Stimulated activated CD8-positive, alpha-beta memory T cell treated with anti-CD3 and anti-CD28 coated beads, Interleukin-12 subunit alpha, Interleukin-12 subunit beta, amount 100 ng/mL, for 4 hours (primary cell): ENCODE data around the gene OXCT2.

Source experiments
- DNase-seq: peaks from one replicate; pipeline ENCODE4 v3.0.0-alpha.2; 2020; ENCODE audit warnings: low read depth

Gene OXCT2

DNA sequence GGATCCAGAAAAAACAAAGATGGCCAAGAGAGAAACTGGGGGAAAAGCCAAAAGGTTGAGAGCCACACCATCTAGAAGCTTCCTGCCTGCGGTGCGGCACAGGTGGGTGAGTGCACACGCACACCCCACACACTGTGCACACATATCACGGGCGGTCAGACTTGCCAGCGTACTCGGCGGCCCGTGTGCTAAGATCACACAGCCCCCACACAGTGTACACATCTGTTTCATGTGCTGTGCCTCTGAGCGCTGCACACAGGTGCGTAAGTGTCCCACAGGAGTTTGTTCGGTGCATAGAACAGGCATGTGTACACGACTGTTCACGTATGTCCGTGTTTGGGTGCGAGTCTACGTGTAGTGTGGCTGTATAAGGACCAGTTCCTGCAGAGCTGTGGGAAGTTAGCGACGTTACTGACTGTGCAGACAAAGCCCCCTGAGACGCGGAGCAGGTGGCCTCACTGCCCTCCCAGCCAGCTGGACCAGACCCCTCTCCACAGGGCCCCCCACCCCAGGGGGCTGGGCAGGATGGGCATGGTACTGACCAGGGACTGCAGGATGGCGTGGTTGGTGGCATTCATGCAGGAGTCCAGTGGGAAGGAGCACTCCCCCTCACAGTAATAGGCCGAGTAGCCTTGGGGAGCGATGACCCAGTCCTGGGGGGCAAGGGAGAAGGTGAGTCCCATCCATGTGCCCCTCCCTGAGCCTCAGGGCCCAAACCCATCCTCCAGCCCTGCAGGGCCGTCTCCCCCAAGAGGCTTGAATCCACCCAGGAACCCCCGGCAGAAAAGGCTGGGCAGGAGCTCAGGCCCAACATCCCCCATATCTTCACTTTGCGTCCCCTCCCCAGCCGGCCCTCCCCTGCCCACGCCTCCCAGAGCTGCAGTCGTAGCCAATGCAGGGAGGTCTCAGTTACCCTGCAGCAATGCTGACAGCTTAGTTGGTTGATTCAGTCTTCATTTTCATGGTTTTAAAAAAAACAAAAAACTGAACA, 8.3 kb downstream of the OXCT2 start:
- no peak for DNase-seq

DNA sequence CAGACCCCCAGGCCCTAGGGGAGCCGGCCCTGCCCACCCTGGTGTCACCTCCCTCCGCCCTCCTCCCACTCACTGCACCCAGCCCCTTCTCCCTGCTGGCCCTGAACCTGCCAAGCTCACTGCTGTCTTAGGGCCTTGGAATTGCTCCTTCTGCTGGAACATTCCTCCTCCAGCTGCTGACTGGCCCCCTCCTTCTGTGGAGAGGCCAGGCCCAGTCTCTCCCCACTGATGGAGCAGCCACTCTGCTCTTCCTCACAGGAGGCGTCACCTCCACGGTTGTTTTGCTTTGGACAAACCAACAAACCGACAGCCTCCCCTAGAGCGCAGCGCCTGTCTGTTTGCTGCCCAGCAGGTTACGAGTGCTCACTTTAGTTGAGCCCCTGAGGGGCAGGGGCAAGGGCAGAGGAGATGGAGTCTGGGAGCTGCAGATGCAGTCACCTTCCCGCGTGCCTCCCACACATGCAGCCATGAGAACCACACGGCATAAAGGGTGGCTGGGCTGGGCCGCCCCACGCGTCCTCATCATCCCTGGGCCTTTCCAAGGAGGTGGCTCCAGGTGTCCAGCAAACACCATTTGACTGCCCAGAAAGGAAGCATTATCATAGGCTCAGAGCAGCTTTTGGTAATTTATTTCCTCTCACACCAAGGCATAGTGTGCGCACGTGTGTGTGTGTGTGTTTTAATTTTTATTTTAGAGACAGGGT, 9.4 kb downstream of the OXCT2 start:
- no peak for DNase-seq

DNA sequence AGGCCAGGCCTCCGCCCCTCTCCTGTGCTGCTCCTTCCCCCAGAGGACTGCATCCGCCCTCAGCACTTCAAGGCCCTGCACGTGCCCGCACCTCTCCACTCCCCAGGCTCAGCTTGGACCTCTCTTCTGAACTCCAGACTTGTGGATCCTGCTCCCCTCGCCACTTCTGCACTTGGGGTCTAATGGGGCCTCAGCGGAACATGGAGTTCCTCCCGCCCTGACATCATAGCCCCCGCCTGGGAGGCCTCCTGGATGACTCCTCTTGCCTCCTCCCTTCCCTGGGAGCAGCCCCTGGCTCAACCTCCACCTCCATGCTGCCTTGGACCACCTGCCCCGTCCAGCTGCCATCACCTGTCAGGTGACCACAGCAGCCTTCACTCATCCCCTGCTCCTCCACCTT, 10.1 kb downstream of the OXCT2 start:
- no peak for DNase-seq

DNA sequence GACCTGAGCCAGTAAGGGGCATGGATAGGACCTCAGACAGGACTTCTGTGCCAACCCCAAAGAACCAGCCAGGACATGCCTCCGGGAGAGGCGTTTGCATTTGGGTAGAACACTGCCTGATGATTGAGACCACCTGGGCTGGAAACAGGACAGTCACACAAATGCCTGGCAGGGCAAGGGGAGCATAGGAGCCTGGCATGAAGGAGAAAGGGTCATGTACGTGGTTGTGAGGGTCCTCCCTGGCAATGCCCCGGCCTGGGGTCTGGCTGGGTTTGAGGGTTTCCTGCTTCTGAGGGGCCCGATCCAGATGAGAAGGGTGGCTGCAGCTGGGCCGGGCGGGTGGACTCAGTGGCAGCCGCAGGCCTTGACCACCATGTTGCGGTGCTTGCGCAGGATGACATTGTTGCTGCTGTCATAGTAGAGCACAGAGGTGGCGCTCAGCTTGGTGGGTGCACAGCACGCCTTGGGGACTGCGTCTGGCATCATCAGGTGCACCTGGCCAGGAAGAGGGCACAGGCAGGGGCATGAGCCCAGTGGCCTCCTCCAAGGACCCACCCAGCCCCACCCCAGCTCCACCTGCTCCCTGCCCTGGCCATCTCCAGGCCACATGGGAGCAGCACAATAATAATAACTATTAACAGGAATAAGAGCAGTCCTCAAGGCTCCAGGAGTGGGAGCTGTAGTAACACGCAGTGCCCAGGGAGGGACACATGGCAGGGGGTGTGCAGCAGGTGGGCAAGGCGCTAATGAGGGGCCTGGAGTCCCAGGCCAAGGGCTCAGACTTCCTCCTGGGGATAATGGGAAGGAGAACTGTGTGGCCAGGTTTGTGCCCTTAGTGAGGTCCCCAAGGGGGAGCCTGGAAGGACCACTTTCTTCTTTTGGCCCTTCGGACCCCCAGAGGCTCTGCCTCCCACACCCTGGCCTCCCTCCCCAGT, 10.8 kb downstream of the OXCT2 start:
- DNase-seq: no peak

DNA sequence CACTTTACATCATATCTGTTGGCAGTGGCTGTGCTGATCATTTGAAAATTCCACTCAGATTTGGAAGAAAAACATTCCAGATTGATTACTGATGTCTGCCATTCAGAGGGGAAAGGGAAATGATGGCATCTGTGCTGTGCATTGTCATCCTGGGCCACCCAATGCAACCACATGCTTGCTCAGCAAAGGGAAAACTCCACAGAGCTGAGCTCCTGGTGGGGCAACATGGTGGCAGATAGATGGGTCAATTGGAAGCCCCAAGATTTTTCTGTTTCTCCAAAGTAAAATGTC, 11.8 kb downstream of the OXCT2 start:
- DNase-seq: no peak

DNA sequence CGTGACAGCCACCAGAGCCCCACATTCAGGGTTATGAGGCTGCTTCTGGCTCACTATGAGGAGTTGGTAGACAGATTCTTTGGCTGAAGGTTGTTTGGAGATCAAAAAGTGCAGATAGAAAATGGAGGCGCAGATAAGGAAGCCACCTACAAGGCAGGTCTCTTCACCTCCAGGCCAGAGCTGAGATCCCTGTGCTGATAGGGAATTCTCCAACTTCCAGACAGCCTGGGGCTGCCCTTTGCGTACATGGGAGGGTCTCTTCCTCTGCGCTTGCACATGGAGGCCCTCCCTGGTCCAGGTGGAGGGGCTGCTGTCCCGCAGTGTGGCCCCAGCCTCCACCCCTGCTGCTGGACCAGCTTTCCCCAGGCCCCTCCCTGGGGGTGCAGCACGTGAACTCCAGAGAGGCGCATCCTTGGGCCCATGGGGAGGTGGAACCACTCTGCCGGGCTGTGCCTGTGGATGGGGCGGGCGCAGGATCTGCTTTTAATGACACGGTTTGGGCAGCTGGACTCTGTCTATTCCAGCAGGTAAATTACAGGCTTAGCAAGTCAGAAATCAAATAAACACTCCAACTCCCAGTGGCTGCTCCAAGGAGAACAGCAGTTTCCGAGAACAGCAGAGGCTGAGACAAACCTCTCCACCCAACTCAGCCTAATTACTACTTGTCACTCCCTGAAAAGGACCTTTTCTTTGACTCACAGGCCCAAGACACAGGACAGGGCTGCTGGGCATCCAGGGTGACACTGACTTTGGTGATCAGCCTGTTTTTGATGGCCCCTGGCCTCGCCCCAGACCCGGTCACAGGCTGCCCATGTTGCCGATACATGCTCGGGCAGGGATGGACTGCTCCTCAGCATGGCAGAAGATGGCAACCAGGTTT, 12.4 kb downstream of the OXCT2 start:
- no peak for DNase-seq

DNA sequence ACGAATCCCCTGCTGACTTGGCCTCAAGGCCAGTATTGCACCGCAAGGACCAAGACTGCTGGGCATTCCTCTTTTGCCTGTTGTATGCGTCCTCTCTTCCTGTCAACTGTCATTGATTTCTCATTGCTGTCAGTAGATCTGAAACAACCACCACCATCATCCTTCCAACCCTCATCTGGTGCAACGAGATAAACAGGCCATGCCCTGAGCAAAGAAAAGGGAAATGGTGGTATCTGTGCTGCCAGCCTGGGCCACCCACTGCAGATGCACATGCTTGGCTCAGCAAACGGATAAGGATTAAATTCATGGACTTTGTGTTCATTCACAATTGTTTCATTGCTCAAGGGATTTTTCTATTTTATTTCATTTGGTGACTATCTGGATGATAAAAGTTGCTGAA, 13.6 kb downstream of the OXCT2 start:
- DNase-seq: no peak

DNA sequence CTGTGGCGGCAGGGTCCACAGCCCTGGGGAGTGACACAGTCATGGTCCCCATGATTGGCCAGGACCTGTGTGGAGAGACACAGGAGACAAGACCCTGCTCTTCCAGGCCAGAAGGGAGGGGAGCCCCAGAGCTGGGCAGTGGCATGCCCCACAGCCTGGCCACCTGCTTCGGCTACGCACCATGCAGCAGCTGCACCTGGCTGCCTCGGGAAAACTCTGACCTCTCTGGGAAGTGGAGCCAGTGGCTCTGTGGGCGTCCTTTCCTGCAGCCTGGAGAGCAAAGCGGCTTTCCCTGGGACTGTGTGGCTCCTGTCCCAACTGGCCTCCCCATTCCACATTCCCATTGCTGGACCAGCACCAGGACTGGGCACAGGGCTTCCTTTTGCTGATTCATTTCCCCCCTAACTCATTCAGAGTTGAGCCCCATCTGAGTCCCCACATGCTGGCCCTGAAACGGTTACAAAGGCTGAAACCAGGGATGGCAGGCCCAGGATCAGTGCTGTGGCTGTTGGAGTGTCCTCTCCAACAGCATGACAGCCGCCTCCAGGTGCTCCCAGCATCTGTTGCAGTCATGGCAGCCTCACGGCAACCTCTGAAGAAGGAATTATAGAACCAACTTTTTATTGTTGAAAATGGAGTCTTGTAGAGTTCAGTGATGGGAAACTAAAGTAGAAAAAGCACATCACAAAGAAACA, 15.0 kb downstream of the OXCT2 start:
- DNase-seq: no peak

DNA sequence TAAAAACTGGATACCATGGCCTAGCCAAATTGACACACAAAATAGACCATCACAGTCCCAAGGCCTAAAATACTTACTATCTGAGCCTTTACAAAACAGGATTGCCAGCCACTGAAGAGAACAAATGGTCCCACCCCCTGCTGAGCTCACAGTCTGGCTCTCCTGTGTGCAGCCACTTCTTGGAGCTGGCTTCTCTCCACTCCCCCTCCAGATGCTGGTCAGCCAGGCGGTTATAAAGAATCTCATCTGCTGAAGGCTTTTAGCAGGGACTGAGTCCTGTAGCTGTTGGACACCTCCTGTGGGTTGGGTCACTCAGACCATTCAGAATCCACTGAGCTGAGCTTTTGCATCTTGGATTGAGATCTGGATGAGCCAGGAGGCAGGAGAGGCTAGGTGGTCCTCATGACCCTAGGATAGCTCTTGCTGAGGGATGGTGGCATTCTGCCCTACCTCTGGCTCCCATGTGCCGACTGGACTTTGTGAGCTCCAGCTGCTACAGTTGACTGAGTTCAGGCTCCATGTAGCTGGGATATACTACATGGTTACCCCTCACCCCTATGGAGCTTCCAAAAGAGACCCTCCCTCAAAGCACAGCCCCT, 16.1 kb downstream of the OXCT2 start:
- DNase-seq: no peak

DNA sequence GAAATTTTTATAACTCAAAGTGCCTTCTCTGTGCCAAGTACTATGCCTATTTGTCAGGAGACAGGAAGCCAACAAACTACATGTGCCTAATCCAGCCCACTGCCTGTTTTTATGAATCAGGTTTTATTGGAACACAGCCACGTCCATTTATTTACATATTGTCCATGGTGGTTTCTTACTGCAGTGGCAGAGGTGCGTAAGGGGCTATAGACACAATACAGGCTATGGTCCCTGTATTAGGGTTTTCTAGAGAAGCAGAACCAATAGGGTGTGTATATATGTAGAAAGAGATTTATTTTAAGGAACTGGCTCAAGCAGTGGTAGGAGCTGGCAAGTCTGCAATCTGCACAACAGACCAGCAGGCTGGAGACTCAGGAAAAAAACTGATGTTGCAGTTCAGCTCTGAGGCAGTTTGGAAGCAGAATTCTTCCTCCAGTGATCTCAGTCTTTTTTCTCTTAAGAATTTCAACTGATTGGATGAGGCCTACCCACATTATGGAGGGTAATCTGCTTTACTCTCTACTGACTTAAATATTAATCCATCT, 17.1 kb downstream of the OXCT2 start:
- no peak for DNase-seq

DNA sequence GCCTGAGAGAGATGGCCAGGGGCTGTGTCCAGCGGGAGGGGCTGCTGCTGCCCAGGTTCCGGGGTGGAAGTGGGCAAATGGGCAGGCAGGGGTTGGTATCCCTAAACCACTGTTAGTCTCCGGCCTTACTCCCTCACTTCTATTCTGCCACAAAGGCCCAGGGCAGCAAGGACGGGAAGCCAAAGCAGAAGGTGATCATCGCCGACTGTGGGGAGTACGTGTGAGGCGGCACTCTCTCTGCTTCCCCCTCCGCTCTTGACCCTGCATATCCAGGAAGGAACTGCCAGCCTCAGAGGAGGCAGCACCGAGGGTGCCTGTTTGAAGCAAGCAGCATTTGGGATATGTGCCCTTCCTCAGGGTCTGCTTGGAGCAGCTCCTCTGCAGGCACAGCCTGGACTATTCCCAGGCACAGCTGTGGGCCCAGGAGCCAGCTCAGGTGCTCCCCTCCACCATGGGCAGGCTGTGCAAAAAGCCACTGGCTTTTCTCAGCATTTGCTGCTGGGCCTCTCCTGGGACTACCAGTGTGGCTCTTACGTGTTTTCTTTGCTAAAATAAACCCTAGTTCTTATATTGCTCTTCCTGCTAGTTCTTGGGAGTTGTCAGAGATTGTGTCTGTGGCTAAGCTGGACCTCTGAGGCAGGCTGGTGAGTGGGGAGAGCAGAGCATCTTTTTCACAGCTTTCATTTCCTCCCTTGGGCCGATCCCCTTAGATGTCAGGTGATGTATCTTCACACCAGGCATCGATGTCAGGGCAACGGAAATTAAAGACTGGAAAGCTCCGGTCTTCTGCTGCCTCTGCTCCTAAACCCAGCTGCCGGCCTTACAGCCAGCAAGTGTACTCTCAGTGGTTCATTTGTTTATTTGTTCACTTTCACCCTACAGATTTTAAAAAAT, 17.8 kb downstream of the OXCT2 start:
- no peak for DNase-seq

DNA sequence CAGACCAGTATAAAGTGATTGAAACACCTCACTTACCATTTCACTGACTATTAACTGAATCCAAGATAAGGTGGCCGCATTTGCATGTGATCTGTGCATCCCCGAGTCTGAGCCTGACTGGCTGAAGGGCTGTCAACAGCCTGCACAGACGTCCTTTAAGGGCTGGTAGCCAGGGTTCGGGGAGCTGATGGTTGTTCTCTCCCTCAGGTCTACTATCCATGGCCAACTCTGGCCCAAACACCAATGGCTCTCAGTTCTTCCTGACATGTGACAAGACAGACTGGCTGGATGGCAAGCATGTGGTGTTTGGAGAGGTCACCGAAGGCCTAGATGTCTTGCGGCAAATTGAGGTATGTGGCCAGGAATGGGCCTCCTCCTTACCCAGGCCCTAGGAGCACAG, 18.4 kb downstream of the OXCT2 start:
- no peak for DNase-seq

DNA sequence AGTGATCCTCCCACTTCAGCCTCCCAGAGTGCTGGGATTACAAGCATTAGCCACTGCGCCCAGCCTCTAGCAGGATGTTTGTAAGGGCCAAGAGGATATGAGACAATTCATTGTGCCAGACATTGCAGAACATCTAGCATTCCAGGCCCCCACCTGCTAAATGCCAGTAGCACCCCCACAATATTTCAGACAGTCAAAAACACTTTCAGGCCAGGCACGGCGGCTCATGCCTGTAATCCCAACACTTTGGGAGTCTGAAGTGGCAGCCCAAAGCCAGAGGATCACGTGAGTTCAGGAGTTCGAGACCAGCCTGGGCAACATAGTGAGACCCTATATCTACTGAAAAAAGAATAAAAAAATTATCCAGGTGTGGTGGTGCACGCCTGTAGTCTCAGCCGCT, 19.6 kb downstream of the OXCT2 start:
- no peak for DNase-seq

DNA sequence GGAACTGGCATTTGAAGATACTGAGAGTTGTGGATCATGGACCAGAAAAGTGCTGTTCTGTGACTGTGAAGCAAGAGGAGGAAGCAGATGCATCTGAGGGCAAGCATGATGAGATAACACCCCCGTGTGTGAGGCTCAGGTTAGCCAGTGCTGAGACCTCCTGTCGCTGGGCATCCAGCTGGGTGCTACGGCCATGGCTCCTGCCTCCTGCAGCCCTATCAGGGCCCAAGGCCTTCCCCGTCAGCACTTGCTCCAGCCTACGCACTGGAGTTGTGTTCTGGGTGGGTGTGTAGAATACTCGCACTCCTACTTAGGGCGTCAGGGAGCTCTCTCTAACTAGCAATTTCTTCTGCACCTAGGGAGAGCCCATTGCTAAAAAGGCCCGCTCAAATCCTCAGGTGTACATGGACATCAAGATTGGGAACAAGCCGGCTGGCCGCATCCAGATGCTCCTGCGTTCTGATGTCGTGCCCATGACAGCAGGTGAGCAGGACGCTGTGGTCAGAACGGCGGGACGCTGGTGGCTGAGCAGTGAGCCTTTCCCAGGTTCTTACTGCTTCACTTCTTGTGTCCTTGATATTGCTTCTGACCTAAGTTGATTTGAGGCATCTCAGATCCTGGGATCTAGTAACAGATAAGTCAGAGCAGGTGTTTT, 26.0 kb downstream of the OXCT2 start:
- DNase-seq: no peak

DNA sequence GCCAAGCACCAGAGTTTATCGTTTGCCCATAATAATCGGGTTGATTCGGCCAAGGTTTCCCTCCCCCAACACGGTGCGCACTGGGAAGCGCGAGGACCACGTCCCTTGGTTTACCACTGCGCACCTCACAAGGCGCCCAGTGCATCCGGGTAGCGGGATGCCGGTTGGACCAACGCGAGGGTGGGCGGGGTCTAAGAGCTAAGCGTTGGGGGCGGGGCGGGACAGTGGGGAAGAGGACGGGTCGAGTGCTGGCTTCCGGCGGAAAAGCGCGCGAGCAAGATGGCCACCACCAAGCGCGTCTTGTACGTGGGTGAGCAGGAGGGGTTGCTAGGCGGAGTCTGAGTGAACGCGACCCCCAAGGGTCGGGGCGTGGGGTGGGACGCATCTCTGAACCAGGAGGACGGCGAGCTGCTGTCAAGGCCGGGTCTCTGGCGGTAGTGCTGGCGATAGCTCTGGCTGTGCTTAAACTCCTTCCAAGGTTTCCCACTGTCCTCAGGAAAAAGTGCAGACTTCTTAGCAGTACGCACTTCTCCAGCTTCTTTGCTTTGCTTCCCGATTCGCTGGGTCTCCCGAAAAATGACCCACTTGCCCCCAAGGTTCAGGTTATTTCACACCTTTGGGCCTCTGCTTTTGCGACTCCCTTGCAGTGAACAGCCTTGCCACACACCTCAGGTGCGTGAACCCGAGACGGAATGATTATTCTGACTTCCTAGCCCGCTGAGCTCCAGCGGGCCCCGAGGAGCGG, 32.4 kb downstream of the OXCT2 start, which contains the start of gene PPIE:
Gene PPIE, plus strand, starts transcription at position 261 of the 745 bp plus-strand sequence. Its CDS starts 19 bp downstream, at position 280.
- peak; percentile 90 for DNase-seq

DNA sequence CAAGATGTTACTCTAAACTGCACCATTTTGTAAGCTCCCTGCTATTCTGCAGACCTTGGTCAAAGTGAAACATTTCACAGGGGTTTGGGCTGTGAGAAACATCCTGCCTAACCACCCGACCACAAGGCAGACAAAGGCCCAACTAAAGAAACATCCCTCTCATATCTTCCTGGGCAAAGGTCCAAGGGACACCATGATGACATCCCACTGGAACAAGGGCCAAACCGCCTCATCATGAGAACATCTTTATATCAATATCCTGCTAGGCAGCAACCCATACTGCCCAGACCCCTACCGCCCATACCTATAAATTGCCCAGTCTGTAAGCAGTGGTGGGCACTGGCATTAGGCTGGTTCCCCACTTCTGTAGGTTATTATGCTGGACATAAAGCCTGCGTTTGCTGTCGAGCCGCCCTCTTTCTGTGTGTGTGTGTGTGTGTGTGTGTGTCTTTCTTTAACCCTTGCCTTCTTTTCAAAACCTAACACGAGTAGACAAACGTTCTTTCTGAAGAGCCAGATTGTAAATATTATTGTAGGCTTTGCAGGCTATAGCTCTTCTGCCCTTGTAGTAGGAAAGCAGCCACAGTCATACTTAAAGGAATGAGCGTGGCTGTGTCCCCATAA, 33.5 kb downstream of the OXCT2 start:
- no peak for DNase-seq

DNA sequence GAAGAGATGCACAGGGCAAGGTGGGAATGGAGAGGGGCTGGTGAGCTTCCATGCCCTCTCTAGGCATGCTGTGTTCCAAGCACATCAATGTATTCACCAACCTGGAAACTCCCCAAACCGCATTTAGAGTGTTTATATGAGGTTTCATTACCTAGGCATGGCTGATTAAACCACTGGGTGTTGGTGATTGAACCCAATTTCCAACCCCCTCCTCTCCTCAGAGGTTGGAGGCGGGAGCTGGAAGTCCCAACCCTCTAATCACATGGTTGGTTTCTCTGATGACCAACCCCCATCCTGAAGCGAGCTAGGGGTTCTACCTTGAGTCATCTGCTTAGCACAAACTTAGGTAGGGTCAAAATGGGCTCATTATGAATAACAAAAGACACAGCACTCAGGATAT, 35.4 kb downstream of the OXCT2 start:
- no peak for DNase-seq
